Mammary epithelial cell (primary cell): ENCODE data around the gene DENND1C.

Experiments used
- EZH2 ChIP-seq: IDR thresholded peaks from 2 replicates; pipeline ENCODE4 v1.6.1; 2012; ENCODE audit warnings: low read length, inconsistent platforms, borderline replicate concordance
- TF ChIP-seq, protein P1 (sequence below), 2 donors: IDR thresholded peaks in 1 of 2; conservative IDR thresholded peaks in 1 of 2; 2 replicates each; pipeline ENCODE4 v1.5.1; 2011 to 2012; ENCODE audit warnings: inconsistent platforms in 2 of 2, low read length in 2 of 2, mild to moderate bottlenecking in 2 of 2, control low read depth in 1 of 2, low read depth in 1 of 2; ENCODE audit not compliant: insufficient read depth in 1 of 2; ENCODE audit errors: extremely low read depth in 1 of 2

GRCh38 chr19:6522712-6523111 lies 41.1 kb upstream of the DENND1C start:
- TF ChIP-seq, protein P1, sequence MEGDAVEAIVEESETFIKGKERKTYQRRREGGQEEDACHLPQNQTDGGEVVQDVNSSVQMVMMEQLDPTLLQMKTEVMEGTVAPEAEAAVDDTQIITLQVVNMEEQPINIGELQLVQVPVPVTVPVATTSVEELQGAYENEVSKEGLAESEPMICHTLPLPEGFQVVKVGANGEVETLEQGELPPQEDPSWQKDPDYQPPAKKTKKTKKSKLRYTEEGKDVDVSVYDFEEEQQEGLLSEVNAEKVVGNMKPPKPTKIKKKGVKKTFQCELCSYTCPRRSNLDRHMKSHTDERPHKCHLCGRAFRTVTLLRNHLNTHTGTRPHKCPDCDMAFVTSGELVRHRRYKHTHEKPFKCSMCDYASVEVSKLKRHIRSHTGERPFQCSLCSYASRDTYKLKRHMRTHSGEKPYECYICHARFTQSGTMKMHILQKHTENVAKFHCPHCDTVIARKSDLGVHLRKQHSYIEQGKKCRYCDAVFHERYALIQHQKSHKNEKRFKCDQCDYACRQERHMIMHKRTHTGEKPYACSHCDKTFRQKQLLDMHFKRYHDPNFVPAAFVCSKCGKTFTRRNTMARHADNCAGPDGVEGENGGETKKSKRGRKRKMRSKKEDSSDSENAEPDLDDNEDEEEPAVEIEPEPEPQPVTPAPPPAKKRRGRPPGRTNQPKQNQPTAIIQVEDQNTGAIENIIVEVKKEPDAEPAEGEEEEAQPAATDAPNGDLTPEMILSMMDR (conservative IDR thresholded peaks at IDR 0.05 in 1 of 2, IDR thresholded peaks at IDR 0.05 in 1 of 2; ENCODE audit: extremely low read depth in 1 of 2, insufficient read depth in 1 of 2, low read depth in 1 of 2, low read length in 2 of 2) = no peak
- no peak for TF ChIP-seq EZH2
